HG03175 (cell line): ENCODE data around the gene IQCH.
A peak's percentile ranks its signal among the peaks of the same experiment; 100 is the strongest.

ENCODE experiments used
- ATAC-seq: cut with Tn5 transposase; IDR thresholded peaks from one replicate; pipeline ENCODE4 v1.9.1; 2021; ENCODE audit warnings: mild to moderate bottlenecking, moderate library complexity; ENCODE audit not compliant: unreplicated experiment

Gene IQCH

DNA sequence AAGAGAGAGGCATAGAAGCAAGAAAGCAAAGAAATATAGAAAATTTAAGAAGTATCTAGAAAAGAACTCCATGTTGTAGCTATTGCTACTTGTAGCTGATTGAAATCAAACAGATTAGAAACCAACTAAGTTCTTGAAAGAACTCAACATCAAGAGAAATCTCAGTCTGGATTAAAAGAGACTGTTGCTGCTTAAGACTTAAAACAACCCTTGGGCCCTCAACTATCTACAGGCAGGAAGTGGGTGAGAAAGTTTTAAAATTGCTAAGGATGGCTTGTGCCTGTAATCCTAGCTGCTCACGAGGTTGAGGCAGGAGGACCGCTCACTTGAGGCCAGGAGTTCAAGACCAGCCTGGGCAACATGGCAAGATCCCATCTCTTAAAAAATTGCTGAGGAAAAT, 227.1 kb downstream of the IQCH start:
- no peak for ATAC-seq

DNA sequence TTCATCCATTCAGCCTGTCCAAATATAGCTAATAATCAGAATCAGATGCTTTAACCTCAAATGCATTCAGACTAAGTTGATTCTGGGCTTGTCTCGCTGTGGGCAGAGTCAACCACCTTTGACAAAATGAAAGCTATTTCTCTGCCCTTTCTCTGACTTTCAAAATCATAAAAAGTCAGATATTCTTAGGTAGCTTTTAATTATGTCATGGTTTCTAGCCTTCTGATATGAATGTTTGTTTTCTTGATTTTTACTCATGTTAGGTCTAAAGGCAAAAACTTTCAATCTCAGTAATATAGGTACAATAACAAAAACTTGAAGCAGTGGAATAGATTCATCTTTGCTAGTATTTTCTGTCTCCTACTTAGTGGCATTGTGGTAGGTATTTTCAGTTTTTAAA, 241.0 kb downstream of the IQCH start:
- ATAC-seq = no peak

DNA sequence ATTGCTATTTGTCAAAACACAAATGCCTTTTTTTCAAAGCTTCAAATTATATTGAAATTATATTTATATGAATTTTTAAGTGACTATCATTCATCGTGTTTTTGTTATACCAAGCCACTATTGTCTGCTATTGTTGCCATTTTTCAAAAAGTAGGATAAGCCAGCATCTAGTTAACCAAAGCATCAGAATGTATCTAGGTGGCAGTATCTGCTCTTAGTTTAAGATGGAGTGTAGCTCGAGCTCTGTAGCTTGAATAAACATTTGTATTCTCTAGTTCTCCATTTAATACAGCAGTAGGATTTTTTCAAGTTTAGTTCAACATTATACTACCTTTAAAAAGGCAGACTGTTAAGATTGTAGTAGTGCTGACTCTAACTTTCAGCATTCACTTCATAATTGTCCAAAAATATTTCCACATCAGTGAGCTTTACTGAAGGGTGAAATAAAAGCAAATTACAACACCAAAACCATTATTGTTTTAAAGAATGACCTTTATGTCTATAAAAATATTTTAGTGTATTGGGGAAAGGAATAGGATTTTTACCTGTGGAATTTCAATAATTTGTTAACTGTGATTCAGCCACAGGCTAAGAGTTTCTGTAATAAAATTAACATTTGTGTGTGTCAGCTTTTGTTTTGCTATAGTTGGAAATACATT, 246.7 kb downstream of the IQCH start:
- ATAC-seq = no peak

DNA sequence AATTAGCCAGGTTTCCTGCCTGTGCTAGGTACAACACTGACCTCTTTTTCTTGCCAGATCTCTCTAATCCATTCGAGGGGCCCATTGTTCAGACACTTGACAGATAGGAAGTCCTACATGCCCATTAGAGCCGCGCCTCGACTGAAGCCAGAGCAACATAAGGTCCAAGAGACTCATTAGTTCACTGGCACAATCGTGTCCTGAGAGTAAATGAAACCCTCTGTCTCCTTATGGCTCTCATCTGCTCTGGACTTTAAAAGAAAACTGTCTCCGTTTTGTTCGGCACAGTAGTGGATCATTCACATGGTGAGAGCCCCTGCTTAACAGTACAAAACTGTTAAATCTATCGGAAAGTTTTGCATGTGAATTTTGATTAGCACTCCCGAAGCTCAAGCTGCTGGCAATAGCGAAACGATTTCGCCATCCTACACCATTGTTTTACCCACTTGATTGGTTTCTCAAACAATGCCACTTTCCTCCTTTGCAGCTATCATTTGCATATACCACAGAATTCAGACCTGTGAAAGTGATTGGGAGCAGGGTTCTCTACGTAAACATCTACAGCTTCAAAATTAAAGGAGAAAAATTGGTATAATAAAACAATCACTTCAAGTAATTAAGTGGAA, 247.4 kb downstream of the IQCH start:
- no peak for ATAC-seq

DNA sequence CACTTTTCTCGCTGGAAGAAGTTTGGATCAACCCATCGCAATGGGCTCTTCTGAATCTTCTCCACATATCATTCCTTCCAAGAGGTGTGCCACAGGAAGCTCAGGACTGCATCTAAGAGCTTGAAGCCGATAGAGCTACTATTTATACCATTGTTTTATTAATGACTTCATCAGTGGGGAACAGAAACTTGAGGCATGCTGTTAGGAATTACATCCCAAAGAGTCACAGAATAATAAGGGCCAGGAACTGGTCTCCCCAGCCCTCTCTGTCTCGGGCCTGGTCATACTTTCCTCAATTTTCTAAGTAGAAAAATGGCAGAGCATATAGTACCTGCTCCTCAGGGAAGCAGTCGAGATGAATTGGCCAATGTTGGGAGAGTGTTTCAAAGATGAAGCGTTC, 249.5 kb downstream of the IQCH start:
- no peak for ATAC-seq

DNA sequence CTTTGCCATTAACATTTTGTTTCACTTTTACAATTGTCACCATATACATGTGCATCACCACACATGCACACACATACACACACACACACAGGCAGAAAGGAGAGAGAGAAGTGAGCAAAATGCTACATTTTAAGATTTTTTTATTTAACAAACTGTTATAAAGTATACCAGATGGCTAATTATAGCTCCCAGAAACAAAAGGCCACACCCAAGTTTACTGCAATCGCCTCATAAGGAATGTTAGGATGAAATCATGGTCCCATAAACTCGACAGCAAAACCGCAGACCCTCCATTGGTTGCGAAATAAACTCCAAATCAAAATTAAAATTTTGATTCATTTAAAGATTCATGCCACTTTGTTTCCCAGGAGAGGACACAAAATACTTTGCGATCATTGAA, 250.2 kb downstream of the IQCH start:
- no peak for ATAC-seq

DNA sequence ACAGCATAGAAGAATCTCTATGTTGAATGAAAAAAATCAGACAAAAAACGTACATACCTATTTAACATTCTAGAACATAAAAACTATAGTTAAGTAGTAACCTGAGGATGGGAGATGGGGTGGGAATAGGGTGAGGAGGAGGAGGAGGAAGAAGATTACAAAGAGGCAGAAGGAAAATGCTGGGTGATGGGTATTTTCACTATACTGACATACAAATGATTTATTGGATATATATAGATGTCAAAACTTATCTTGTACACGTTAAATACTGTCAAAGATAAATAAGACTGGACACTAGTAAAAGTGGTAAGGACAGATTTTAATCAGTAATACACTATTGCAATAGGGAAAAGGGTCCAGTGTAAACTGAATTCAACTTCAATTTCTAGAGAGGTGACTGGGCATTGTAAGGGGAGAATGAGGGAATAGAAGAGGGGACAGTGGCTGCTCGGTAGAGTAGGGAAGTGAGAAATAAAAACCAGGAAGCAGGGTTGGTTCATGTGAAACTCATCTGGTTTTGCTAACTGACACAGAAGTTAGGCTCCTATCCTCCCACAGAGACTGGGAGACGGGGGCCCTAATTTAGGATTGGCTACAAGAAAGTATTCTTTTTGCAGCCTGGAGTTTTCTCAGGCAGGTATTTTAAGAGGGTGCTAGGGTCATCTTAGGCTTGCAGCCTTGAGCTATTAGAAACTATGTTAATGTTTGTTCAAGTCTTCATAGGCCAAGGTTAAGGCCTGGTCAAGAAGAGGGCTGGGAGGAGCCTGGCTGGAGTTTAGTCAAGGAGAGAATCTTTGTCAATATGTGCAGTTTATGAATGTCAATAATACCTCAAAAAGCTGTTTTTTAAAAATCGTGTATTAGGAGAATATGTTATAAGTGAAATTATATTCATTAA, 251.3 kb downstream of the IQCH start:
- no peak for ATAC-seq

DNA sequence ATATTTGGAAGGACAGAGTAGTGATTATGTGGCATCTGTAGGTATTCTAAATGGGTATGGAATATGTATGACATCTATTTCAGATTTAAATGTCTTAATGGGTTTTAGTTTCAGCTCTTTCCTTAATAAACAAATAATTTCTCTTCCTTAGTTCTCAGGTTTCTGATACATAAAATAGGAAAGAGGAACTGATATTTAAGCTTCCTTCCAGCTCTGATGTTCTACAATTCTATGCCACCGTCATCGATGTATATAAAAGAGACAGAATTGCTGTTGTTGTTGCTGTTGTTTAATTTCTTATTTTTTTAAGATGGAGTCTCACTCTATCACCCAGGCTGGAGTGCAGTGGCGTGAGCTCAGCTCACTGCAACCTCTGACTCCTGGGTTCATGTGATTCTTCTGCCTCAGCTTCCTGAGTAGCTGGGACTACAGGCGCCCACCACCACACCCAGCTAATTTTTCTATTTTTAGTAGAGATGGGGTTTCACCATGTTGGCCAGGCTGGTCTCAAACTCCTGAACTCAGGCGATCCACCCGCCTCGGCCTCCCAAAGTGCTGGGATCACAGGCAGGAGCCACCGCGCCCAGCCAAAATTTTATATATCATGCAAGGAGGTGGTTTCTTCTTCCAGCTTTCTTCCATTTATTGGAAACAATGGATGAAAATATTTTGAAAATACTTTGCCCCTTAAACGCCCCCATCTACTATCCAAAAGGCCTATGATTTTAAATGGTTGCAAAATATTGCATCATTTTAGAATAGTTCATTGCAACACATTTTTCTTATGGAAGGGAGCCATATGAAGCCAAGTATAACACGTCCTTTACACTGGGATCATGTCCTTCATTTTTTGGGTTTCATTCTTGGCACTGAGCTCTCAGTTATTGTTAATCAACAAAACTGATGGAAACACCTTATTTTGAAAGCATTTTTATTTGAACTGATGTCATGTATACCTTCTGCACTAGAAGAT, 252.5 kb downstream of the IQCH start:
- ATAC-seq = no peak

DNA sequence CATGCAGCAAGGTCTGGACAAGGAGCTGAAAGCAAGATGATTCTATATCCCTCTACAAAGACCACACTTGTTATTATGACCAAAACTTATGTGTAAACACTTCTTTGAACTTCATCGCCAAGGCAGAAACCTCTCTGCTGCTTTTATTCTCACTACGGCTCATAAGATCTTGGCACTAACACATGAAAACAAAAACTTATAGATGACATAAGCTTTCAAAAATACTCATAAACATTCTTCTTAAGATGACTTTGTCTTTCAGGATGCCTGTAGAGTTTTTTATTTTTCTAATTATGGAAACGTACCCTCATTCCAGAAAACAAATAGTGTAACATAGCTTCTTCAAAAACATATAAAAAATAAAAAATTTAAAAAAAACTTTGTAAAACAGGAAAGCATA, 253.8 kb downstream of the IQCH start:
- ATAC-seq = no peak

DNA sequence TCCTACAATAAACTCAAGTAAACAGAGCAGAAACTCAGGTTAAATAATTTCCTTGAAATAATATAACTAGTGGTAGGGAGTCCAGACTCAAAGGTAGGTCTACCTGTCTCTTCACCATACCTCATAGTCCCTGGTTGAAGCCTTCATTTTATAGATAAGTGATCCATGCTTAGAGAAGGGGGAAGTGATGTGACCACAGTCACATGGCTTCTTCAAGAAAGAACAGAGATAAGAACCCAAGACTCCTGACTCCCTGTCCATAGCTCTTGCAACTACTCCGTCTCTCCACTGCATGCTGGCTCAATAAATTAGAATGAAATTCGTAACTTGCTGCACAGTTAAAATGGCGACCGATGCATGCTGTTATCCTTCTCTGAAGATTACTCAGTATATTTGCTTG, 255.3 kb downstream of the IQCH start:
- no peak for ATAC-seq

DNA sequence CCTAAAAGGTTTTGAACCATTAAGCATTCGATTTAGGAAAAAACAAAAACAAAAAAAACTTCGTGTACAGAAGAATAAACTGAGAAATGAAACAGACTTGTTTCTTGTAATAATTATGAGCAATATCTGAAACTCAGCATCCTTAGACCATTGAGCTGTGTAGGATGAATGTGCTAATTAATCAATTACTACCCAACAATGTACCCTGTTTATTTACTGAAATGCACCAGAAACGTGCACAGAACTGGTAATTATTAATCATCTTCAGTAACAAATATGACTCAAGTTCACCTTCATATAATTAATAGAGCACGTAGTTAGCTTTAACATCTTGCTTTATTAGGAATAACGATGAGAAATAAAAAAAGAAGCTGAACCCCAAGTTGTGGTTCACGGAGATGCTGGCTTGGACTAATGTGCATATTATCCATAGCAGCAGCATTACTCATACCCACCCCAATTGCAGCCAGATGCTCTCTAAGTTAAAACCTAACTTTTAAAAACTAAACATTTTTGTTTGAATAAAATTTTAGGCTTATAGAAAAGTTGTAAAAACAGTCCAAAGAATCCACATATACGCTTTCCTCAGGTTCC, 256.1 kb downstream of the IQCH start:
- ATAC-seq = no peak

DNA sequence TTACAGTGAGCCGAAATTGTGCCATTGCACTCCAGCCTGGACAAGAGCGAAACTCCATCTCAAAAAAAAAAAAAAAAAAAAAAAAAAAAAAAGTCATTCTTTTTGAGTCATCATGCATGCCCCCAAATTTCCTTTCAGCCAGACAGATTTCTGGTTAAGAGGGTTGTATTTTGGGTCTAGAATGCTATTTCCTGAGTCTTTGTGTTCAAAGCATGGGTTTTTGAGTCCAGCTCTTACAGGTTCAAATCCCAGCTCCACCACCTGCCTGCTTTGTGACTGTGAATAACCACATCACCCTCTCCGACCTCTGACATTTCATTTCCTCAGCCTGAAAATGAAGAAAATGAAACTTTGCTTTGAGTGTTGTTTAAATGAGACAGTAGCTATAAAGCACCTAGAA, 257.0 kb downstream of the IQCH start:
- ATAC-seq = no peak

DNA sequence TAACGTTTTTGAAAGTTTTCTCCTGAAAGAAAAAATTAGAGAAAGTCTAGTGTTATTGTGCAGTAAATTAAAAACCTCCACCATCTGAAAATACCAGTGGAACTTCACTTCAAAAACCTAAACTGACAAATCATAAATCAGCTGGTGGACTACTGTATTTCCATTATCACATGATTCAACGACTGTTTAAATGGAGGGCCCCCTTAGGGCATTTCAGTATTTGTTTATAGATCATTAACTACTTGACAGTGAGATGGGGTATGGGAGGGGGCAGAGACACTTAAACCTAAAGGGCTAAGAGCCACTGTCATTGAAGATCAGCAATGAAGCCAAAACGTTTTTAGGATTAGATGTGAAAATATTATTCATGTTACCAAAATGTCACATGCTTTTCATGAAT, 257.6 kb downstream of the IQCH start:
- ATAC-seq = no peak

DNA sequence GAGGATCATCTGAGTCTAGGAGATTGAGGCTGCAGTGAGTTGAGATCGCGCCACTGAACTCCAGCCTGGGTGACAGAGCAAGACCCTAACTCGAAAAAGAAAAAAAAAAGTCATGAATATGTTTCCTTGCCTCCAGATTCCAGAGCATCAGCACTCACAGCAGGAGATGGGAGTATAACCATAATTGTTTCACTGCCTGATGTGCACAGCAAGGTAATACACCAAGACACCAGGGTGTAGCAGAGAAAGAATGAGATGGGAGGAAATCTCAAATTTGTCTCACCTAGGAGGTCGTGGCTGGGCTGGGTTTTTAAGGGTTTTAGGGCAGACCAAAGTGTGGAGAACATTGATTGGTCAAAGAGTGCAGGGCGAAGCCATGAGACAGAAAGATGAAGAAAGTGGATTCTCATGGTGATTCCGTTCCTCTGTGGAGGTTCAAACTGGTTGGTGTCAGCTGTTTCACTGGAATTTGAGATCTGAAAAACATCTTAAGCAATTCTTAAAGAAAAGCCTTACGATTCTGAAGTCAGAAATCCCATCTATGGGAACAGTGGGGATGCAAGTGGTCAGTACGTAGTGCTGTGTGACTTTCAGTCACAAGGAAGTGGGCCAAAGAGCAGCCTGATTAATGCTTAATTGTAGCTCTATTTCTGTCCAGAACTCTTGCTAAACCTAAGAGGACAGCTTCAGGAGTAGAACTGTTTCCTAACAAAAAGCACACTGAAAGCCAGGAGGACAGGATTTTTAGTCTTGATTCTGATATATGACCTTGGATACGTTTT, 258.5 kb downstream of the IQCH start:
- no peak for ATAC-seq

DNA sequence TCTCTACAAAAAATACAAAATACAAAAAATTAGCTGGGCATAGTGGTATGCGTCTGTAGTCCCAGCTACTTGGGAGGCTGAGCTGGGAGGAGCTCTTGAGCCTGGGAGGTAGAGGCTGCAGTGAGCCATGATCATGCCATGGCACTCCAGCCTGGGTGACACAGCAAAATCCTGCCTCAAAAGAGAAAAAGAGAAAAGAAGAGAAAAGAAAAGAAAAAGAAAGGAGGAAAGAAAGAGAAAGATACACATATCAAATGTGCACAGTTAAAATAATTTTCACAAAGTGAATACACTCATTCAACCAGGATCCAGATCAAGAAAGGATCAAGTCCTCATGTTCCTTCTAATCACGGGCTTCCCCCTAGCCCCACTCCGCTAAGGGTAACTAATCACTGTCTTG, 260.5 kb downstream of the IQCH start:
- ATAC-seq = no peak

DNA sequence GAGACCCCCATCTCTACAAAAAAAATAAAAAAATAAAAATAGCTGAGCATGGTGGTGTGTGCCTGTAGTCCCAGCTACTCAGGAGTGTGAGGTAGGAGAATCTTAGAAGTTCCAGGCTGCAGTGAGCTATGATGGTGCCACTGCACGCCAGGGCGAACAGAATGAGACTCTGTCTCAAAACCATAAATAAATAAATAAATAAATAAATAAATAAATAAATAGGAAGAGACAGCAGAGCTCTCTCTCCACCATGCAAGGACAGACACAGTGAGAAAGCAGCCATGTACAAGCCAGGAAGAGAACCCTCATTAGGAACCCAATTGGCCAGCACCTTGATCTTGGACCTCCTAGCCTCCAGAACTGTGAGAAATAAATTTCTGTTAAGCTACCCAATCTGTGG, 261.0 kb downstream of the IQCH start:
- no peak for ATAC-seq

DNA sequence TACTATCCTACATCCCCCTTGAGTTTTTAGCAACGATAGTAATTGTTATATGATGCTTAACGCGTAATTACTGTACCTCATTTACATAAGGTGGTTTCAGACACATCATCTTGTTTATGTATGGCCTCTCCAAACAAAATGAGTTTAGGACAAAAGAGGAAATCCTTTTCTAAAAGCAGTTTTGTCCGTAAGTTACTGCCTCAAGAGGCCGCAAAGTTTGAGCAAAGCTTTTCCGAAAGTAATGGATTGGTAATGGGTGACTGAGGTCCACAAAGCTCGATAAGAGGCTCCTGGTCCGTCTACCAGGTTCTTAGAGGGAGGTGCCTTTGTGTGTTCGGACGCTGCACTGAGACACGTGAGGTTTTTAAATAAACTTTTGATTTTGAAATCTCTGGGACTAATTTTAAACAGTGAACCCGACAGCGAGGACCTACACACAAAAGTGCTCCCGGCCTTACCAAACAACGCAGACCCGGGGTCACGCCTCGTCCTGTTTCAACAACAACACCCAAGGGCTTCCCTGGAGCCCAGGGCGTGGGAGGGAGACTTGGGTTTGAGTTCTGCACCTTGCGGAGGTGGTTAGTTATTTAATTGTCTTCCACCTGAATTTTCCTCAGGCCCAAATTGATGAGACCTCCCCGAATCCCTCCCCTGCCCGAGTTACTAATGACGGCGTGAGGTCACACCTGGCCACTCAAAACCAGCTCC, 265.9 kb downstream of the IQCH start:
- ATAC-seq = no peak

DNA sequence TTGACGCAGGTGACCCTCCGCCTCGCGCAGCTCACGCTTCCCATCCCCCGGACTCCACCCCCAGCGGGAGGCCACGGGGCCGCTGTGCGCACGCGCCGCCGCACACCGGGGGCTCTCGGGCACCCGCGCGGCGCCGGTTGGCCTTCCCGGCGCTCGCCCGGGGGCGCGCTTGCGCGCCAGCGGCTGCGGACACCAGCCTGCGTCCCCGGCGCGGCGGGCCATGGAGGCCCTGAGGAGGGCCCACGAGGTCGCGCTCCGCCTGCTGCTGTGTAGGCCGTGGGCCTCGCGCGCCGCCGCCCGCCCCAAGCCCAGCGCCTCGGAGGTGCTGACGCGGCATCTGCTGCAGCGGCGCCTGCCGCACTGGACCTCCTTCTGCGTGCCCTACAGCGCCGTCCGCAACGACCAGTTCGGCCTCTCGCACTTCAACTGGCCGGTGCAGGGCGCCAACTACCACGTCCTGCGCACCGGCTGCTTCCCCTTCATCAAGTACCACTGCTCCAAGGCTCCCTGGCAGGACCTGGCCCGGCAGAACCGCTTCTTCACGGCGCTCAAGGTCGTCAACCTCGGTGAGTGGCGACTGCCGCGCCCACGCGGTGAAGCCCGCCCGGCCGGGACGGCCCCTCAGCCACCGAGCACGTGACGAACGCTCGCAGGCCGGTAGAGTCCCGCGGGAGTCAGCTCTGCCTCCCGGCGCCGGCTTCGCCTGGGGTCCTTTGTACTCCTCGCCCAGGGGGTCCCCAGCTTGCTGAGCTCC, 266.6 kb downstream of the IQCH start, which contains the start of gene C15orf61:
Gene C15orf61 (plus strand): TSS at position 103 of the 754 bp plus-strand sequence. CDS start 118 bp downstream, at position 221.
- ATAC-seq = peak; percentile 66
